ENCODE measurements around the gene C1QTNF6.

C1QTNF6 gene

DNA sequence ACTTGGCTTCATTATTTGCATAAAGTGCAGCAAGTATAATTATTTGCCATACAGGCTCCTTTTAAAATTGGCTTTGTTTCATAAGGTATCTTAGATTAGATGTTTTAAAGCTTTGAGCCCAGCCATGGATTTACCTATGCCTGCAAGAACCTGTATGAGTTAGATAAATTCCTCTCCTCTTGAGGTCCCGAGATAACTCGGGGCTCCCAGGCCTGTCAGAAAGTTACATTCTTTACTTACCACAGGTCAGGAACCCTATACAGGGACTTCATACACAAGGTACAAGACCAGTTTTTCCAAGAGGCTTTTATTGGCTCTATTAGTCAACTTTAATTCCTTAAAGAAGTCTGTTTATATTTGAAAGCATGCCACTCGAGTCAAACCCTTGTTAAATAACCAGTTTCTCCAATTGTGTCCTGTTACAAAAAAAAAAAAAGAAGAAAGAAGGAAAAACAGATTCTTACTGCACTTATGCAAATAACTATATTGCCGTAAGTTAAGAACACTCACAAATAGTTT, 2.3 kb upstream of the C1QTNF6 start:
- DNase-seq (ENCODE audit: low read depth) = no peak

DNA sequence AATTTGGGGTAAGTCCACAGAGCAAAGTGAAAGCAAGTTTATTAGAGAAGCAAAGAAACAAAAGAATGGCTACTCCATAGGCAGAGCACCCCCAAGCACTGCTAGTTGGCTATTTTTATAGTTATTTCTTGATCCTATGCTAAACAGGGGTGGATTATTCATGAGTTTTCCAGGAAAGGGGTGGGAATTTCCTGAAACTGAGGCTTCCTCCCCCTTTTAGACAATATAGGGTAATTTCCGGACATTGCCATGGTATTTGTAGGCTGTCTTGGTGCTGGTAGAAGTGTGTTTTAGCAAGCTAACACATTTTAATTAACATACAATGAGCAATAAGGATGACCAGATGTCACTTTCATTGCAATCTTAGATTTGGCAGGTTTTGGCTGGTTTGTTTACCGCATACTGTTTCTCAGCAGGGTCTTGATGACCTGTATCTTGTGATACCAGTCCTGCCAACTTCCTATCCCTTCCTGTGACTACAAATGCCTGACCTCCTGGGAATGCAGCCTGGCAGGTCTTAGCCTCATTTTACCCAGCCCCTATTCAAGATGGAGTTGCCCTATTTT, 937 bp upstream of the C1QTNF6 start:
- no peak for DNase-seq (ENCODE audit: low read depth)

DNA sequence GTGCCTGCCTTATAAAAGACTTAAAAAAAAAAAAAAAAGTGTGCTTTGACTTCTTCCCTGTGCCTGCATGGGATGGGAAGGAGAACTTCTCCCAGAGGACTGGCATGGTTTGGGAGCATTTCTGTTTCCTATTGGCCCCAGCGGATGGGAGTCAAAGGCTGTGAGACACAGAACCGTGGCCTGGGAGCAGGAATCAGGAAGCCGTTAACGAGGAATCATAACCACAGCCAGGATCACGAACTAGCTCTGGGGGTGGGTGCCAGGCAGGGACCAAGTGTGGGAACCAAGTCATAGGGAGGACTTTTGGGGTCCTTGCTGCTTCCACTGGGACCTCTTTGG, 526 bp downstream of the C1QTNF6 start:
- no peak for DNase-seq (ENCODE audit: low read depth)

DNA sequence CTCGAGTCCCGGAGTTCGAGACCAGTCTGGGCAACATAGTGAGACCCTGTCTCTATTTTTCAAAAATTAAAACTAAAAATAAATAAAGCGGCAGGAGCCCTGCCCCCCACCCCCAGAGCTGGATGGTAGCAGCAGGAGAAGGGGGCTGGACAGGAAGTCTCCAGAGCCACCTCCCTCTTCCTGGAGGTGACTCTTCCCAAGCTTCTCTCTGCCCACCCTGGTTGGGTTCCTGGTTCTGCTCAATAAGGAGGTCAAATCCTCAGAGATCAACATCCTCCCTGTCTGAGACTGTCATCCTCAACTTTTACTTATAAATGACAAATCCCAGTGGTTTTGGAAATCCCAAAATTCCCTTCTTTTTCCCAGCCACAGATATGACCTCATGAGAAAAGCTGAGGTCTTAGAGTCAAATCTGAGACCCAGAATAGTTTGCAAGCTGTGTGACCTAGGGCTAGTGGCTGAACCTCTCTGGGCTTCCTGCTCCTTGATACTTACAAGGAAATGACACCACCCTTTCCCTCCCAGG, 987 bp downstream of the C1QTNF6 start:
- no peak for DNase-seq (ENCODE audit: low read depth)

DNA sequence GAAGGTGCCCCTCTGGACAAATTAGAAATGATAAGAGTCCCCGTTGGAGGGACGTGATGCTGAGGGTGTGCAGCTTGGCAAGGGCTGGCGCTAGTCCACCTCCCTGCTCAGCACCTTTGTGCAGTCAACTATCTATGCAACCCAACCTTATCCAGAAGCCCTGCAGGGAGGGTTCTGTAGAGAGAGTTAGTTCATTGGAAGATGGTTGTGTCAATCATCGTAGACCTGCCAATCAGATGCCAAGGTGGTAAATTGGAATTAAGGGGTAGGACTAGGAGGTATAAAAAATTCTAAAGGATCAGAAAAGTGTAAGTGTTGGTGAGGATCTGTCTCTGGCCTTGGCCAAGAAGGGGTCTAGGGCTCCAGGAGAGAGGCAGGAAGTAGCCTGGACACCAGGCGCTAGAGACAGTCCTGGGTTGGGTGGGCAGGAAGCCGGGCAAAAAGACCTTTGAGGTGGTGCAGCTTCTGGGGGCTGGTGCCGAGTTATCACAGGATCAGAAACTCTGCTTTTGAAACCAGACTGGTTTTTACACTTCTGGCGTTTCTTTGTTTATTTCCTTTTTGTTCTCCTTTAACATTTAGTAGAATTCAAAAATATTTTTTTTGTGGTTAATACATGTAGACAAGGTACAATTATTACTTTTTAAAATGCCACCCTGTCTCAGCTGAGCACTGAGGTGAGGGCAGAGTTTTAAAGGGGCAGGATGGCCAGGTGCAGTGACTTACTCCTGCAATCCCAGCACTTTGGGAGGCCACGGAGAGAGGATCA, 1.6 kb downstream of the C1QTNF6 start:
- DNase-seq (ENCODE audit: low read depth) = no peak

DNA sequence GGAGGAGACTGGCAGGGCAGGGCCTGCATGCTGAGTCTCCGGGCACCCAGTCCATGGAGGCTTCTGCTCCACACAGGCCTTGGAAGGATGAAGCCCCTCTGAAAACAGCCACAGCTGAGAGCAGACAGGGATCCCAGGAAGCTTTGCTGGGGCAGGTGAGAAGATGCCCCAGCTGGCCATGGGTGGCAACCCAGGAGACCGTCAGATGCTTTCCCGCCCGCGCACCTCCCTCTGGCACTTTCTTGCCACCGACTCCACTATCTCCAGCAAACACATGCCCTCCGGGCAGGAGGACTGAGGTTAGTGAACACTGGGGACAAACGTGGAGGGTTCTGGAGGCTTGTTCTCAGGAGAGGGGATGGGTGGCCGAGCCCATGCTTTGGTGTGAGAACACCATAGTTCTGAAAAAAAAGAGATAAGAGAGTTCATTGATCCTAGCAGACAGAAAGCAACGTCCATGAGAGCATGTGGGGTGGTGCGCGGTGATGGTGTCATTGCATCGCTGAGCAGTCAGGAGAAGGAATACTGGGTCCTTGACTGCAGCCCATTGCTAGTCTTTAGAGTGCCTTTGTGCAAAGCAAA, 2.3 kb downstream of the C1QTNF6 start:
- no peak for DNase-seq (ENCODE audit: low read depth)

DNA sequence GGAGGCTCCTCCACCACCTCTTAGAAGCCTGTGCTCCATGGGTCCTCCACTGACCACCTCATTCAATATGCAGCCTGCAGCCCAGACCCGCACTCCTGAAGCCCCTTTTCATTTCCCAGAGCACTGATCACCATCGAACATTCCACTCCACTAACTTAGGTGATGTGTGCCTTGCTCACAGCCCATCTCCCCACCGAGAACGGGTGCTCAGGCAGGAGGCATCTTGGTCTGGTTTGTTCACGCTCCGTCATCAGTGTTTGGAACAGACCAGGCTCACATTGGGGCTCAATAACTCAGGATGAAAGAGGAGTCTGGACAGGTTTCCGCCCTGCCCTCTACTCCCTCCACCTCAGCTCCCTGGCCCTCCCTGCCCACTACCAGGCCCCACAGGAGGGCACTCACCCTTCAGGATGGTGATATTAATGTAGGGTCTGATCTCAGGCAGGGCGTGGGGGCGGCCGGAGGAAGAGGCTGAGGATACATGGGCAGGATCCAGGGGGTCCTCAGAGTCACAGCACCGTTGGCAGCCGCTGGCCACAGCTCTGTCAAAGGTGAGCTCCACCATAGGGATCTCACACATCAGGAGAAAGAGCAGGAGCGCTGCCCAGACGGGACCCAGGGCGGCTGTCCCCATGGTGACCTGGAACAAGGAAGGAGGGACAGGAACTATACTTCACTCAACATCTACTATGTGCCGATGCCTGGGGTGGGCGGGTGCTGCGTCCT, 3.1 kb downstream of the C1QTNF6 start:
- DNase-seq (ENCODE audit: low read depth) = no peak

DNA sequence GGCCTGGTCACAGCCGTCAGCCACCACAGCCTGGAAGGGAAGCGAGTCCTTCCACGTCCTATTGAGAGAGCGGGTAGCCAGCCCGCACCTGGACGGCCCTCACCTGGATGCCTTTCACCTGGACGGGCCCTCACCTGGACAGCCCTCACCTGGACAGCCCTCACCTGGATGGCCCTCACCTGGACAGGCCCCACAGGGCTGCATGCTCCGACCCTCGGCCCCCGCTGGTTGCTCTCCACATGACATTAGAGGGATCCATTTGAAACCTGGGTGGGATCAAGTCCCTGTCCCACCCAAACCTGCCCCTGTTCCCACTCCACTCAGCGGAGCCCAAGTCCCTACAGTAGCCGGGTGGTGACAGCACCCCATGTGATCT, 3.7 kb downstream of the C1QTNF6 start:
- DNase-seq (ENCODE audit: low read depth) = no peak

DNA sequence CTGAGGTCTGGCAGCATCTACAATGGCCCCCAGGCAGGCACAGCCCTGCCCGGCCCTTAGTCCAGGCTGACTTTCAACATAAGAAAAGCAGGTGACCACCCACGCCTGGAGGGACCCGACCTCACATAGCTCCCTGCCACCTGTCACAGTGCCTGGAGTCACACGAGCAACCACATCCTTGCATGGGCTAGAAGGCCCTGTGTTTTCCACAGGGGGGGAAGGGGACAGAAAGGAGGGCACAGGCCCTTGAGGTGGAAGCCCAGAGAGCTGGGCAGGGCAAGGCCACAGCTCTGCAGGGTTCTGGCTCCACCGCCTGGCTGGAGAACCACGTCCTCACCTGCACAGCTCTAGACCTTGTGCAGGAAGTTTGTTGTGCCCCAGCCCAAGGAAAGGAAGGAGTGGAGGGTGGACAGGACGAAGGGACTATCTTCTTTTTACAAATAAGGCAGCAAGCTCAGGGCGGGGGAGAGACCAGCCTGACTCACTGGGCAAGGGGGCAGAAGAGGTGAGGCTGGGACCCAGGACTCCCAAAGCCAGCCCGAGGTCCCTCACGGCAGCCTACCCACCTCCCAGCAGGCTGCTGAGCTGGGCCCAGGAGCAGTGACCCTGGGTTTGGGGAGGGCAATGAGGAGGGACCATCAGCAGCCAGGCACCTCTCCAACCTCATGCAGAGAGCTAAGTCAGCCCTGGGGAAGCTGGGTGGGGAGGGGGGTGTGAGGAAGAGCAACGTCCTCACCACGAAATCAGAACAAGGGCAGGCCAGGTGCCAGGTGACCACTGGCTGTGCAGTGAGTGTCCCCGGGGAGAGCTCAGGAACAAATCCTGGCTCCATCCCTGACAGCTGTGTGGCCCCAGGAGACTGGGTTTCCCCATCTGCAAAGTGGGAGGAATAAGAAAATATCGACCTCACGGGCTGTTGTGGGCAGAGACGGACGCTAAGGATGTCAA, 4.3 kb downstream of the C1QTNF6 start:
- DNase-seq (ENCODE audit: low read depth) = no peak

DNA sequence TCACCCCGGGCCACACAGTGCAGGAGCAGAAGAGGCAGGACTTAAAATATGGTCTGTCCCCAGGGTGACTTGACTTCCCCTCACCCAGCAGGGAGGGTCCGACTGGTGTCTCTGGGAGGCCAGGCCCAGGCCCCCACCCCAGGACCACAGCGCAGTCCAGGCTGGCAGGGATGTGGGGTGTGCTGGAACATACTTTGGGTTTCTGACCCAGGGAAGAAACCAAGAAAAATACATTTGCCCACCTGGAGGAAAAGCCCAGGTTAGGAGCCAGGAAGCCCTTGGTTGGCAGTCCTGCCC, 5.2 kb downstream of the C1QTNF6 start:
- DNase-seq (ENCODE audit: low read depth) = no peak

DNA sequence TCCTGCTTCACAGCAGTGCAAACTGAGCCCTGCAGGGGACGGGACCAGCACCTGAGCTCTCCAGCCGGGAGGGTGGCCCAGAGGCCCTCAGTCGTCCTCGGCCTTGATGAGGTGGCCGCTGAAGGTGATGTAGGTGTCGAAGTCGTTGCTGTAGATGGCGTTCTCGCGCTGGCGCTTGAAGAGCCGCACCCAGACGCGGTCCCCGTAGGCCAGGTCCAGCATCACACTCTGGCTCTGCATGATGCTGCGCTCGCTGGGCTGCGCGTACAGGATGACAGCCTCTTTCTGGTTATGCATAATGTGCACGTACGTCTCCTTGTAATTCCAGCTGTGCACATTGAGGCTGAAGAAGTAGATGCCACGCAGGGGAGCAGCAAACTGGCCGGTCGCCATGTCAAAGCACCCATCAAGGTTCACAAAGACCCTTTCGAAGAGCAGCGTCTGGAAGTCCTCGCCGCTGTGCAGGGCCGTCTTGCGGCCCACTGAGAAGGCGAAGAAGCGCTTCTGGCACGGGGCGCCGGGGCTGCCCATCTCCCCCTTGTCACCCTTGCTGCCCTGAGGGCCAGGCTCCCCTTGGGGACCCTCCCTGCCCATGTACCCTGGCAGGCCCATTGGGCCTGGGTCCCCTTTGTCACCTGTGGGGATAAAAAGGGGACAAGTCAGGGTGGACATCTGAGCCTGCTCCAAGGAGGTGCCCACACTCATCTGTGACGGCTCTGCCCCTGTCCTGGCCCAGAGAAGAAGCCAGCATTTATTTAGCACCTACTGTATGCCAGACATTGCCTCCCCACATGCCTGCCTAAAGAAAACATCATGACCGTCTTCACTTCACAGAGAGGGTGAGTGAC, 5.7 kb downstream of the C1QTNF6 start:
- DNase-seq (ENCODE audit: low read depth) = no peak

DNA sequence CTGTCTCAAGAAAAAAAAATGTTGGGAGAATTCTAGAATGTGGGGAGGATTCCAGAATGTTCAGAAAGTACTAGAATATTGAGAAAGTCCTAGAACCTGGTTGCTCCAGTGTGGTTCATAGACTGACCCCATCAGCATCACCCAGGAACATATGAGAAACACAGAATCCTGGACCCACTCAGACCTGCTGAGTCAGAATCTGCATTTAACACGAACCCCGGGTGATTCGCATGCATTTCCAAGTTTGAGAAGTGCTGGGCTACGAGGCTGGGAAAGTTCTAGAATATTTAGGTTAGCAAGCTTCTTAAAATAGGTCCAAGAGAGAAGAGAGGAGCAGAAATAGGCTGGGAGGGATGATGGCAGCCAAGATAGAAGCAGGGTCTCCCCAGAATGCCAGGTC, 6.4 kb downstream of the C1QTNF6 start:
- DNase-seq (ENCODE audit: low read depth) = no peak

DNA sequence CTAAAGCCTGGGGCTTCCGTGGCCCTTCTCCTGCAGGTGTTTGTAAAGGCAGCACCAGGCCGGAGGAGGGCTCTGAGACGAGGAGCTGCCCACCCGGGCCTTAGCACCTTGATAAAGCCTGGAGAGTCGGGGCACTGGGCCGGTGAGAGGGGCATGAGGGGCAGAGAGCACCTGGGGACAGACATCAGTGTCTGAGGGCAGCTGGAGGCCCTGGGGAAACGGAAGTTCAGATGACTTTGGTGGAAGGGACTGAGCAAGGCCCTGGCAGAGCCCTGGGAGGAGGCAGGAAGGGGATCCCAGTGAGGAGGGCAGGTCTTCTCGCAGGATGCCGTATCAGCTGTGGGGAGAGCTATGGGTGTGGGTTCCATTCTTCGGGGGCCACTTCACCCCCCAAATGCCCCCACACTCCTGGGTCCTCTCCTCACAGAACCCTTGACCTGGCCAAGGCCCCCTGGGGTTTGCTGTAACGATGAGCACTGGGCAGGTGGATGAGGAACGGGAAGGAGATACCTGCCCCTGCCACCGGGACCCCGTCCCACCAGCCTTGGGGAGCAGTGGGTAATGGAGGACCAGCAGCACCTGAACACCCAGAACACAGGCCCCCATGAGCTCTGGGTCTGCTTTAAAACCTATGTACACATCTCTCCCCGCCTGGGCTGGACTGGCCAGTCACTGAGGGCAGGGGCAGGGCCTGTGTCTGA, 7.4 kb downstream of the C1QTNF6 start:
- DNase-seq (ENCODE audit: low read depth) = no peak

DNA sequence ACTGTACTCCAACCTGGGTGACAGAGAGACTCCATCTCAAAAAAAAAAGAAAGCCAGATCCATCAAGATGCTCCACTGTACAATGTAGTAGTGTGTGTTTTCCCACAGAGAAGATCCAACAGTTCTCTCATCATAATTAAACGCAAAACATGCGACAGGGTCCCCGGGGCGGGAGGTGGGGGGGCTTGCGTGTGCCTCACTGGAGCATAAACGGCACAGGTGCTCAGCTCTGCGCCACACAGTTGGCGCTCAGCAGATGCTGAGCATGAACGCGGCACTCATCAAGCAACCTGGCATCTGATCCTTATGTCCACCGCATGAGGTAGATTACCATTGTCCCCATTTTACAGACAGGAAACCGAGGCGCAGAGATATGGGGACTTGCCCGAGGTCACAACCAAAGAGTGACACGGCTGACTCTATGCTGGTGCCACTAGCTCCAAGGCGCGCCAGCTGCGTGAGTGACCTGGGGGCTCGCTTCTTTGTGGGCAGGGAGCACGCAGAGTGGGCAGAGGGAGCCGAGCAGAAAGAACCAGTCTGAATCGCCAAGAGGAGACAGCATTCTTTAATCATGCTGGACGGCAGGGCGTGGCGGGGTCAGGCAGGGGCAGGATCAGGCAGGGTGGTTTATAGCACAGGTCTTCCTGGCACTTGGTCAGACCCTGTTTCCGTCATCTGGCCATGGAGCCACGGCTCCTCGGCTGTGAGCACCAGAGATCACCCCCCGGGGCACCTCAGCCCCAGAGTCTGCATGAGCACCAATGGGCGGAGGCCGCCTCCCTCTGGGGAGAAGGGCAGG, 8.2 kb downstream of the C1QTNF6 start:
- no peak for DNase-seq (ENCODE audit: low read depth)

DNA sequence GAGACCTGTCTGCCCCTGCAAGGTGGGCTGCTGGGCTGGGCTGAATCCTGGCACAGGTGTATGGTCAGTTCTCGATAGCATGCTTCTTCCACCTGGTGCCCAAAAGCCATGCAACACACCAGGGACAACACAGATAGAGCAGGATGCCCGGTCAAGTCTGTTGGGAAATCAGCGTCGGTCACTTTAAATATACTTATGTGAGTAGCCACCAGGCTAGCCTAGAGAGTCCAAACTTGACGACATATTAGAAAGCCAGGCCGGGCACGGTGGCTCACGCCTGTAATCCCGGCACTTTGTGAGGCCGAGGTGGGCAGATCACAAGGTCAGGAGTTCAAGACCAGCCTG, 8.9 kb downstream of the C1QTNF6 start:
- no peak for DNase-seq (ENCODE audit: low read depth)

DNA sequence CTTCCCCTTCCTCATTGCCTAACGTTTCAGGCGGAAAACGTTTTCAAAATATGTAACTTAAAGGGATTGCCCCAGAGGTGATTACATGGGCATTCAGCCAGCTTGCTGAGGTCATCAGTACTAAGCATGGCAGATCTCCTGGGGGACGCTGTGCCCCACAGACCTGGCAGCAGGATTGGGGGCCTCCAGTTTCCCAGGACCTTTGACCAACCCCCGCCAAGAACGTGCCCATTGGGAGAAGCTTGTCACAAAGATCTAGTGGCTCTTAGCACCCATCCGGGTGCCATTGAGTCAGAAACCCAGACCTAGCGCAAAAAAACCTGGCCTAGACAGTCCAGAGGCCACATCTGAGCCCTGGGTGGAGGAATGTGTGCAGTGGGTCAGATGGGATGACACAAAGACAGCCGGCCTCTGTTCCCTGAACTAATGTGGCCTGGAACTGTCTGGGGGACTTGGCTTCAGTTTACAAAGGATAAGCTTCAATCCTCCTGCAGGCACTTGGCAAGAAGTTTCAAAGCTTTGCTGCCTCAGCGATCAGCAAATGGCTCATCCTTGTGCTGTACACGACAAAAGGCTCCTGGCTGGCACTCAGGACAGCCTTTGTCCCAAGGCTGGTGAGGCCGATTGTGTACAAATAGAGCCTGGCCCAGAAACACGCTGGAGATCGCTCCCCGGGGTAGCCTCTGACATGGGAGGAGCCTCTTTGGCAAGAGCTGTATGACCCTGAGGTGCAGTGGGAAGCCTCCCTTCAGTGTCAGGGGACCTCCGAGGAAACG, 9.5 kb downstream of the C1QTNF6 start:
- DNase-seq (ENCODE audit: low read depth) = no peak

DNA sequence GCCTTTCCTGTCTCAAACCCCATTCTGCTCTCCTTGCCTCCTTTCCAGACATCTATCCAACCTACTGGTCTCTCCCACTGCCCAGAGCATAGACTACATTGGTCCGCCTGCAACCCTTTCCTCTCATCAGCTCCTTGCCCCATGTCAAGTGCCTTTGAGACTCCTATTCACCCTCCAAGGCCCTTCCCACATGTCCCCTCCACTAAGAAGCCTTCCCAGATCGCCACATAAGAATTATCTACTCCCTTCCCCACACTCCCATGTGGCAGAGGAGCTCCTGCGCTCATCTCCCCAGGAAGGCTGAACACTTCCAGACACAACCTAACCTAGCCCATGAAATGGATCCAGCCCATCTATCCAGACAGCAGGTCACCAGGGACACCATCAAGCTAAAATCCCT, 10.3 kb downstream of the C1QTNF6 start:
- no peak for DNase-seq (ENCODE audit: low read depth)

DNA sequence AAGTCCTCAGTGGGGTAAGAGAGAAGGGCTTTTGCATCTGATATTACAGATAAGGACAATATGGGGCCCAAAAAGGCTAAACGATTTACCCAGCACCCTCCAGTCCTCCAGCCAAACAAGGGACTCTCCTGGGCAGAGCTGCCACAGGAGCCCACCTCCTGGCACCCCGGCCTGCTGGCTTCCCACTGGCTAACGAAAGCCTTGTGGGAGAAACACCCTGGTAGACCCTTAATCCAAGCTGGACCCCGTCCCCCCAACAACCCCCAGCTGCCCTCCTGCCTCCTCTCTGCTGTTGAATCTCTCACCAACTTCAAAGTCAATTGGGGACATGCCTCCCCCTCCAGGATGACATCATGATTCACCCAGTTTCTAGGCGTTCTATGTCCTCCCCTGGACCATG, 10.8 kb downstream of the C1QTNF6 start:
- no peak for DNase-seq (ENCODE audit: low read depth)
